Caco-2 (cell line): Measurements from ENCODE around the gene ZFYVE19. TPM values are rescaled to one million over a fixed set of nuclear protein-coding genes. Genes with fewer than 3 reads are reported as not detected.

Experiments used
- BruUV-seq: library from RNA; stranded (reverse); fragments of 400-500 nt; replicated peaks from 2 replicates; lab custom pipeline; 2021; lab: Mats Ljungman, UMichigan
- CTCF ChIA-PET: fragments of 300-600 bp; sonication (Branson Sonifier 250); formaldehyde crosslinking; loops from one replicate; lab custom pipeline; 2022; ENCODE audit warnings: antibody characterized with exemption; lab: Charles Lee
- POLR2A ChIA-PET: fragments of 300-600 bp; sonication (Branson Sonifier 250); formaldehyde crosslinking; loops from one replicate; lab custom pipeline; 2022; ENCODE audit warnings: antibody characterized with exemption; lab: Charles Lee
- DNase-seq, 2 experiments: peaks; one replicate each; pipeline versions ENCODE4 v3.0.0 to v3.0.0-alpha.2; 2020 to 2022
- H3K27me3 ChIP-seq: replicated peaks from 2 replicates; pipeline ENCODE4 v1.6.0; 2011; ENCODE audit warnings: low read length; ENCODE audit not compliant: control insufficient read depth, insufficient read depth
- H3K36me3 ChIP-seq: 2 replicates; pipeline ENCODE4 v1.5.1; 2011; ENCODE audit warnings: low read length; ENCODE audit not compliant: control insufficient read depth, insufficient read depth
- H3K4me1 ChIP-seq: fragments of 250-450 bp; sonication (Bioruptor Pico); 2 replicates; pipeline ENCODE4 v1.5.1; 2020; ENCODE audit warnings: mild to moderate bottlenecking
- H3K4me3 ChIP-seq: 2 replicates; pipeline ENCODE4 v1.5.1; 2011; ENCODE audit warnings: low read depth, mild to moderate bottlenecking, control low read depth, low read length
- H3K9me3 ChIP-seq: fragments of 250-450 bp; sonication (Bioruptor Pico); 2 replicates; pipeline ENCODE4 v1.5.1; 2020; ENCODE audit warnings: mild to moderate bottlenecking, moderate library complexity
- H3K27ac Mint-ChIP-seq: one replicate; pipeline ENCODE4 v1.8.0; 2022; ENCODE audit warnings: mixed read lengths; ENCODE audit not compliant: unreplicated experiment
- H3K27me3 Mint-ChIP-seq: one replicate; pipeline ENCODE4 v1.8.0; 2022; ENCODE audit warnings: mixed read lengths; ENCODE audit not compliant: insufficient read depth, unreplicated experiment
- H3K36me3 Mint-ChIP-seq: one replicate; pipeline ENCODE4 v1.8.0; 2022; ENCODE audit warnings: mild to moderate bottlenecking, mixed read lengths; ENCODE audit not compliant: insufficient read depth, unreplicated experiment
- H3K4me1 Mint-ChIP-seq: one replicate; pipeline ENCODE4 v1.8.0; 2022; ENCODE audit warnings: low read depth, mixed read lengths; ENCODE audit not compliant: unreplicated experiment
- H3K4me3 Mint-ChIP-seq: one replicate; pipeline ENCODE4 v1.8.0; 2022; ENCODE audit warnings: mild to moderate bottlenecking, moderate library complexity, mixed read lengths; ENCODE audit not compliant: unreplicated experiment
- H3K9me3 Mint-ChIP-seq: one replicate; pipeline ENCODE4 v1.8.0; 2022; ENCODE audit warnings: mixed read lengths; ENCODE audit not compliant: unreplicated experiment
- CTCF ChIP-seq, 2 experiments: fragments of 200-600 bp in 1 of 2; IDR thresholded peaks; 1 replicate in 1 of 2; 2 replicates in 1 of 2; pipeline versions ENCODE4 v1.5.1 to v1.8.0; 2011 to 2022; ENCODE audit warnings: antibody characterized with exemption in 1 of 2, control low read depth in 1 of 2, inconsistent platforms in 1 of 2, low read depth in 1 of 2, low read length in 1 of 2, mild to moderate bottlenecking in 1 of 2, moderate library complexity in 1 of 2; ENCODE audit not compliant: insufficient read depth in 1 of 2, severe bottlenecking in 1 of 2, unreplicated experiment in 1 of 2
- intact Hi-C: fragments of 100-400 bp; cut with micrococcal nuclease; formaldehyde crosslinking; loops from one replicate; pipeline ENCODE4 v1.10.0; 2022; ENCODE audit not compliant: unreplicated experiment
- total RNA-seq: library from RNA; stranded (reverse); gene quantifications from 2 replicates; pipeline ENCODE4 v1.2.3, GENCODE V29; 2022

ZFYVE19 gene
- total RNA-seq, 1 experiment from 2014 or later: 26.7 TPM

- Mint-ChIP-seq H3K36me3 (peaks cover 16% of the 10 kb centered on the region), H3K9me3 (no peaks in the 10 kb centered on the region), H3K27ac (no peak overlapping the region), H3K27me3 (no peaks in the 10 kb centered on the region), H3K4me3 (no peak overlapping the region), H3K4me1 (no peaks in the 10 kb centered on the region)
- POLR2A ChIA-PET: no interaction called here
- H3K4me3 ChIP-seq: no peak overlapping the region
- DNase-seq: no peak
- H3K27me3 ChIP-seq: no peaks in the 10 kb centered on the region
- CTCF ChIA-PET: interaction anchor here (0.7 to 1.2 kb wide), 2 partner anchors 8 to 18 kb away, joined by 3 to 4 read pairs; no protein-coding TSS in a partner anchor
- no TSS peak for BruUV-seq
- no peaks in the 10 kb centered on the region for H3K9me3 ChIP-seq
- no peak for TF ChIP-seq CTCF (IDR thresholded peaks at IDR 0.05; ENCODE audit: insufficient read depth in 1 of 2, low read depth in 1 of 2, low read length in 1 of 2, severe bottlenecking in 1 of 2, unreplicated experiment in 1 of 2)
- no peaks in the 10 kb centered on the region for H3K36me3 ChIP-seq
- H3K4me1 ChIP-seq: peaks cover 6% of the 10 kb centered on the region; the same call in 1 of the 2 replicates
- intact Hi-C loops: no loop called here
Observed at GRCh38 chr15:40803688-40804087, 3.2 kb upstream of the ZFYVE19 start.

GRCh38 chr15:40806672-40807027 is 239 bp upstream of the ZFYVE19 start:
- Histone ChIP-seq H3K27me3 (no peaks in the 10 kb centered on the region), H3K4me1 (0 out of 2 replicates have a peak, but pooled peaks cover 4% of the 10 kb centered on the region), H3K4me3 (peak overlapping the region; percentile 88), H3K36me3 (no peaks in the 10 kb centered on the region), H3K9me3 (no peaks in the 10 kb centered on the region)
- Mint-ChIP-seq H3K4me3 (peak overlapping the region; percentile 95), H3K27ac (peak overlapping the region; percentile 94), H3K36me3 (peaks cover 7% of the 10 kb centered on the region), H3K27me3 (no peaks in the 10 kb centered on the region), H3K9me3 (no peaks in the 10 kb centered on the region), H3K4me1 (no peaks in the 10 kb centered on the region)
- TF ChIP-seq CTCF (IDR thresholded peaks at IDR 0.05; ENCODE audit: insufficient read depth in 1 of 2, low read depth in 1 of 2, low read length in 1 of 2, severe bottlenecking in 1 of 2, unreplicated experiment in 1 of 2): no peak
- intact Hi-C loops: loop anchor here (1.0 kb wide), 2 partner anchors 20 to 40 kb away; no protein-coding TSS in a partner anchor
- BruUV-seq: TSS peak; percentile 77
- ChIA-PET POLR2A (interaction anchor here (0.6 to 3.0 kb wide), 8 partner anchors 9 to 676 kb away, joined by 3 to 23 read pairs (median 4); partner anchors contain the start of genes DLL4, GCHFR, SPINT1 and VPS18), CTCF (interaction anchor here (0.7 to 1.7 kb wide), 10 partner anchors 24 to 89 kb away, joined by 3 to 11 read pairs (median 6); partner anchors contain the start of genes GCHFR, SPINT1 and VPS18)
- no peak for DNase-seq

- Mint-ChIP-seq H3K27ac (peak overlapping the region; percentile 94), H3K4me1 (no peaks in the 10 kb centered on the region), H3K9me3 (no peaks in the 10 kb centered on the region), H3K27me3 (no peaks in the 10 kb centered on the region), H3K36me3 (peaks cover 17% of the 10 kb centered on the region), H3K4me3 (peak overlapping the region; percentile 95)
- no peak for TF ChIP-seq CTCF (IDR thresholded peaks at IDR 0.05; ENCODE audit: insufficient read depth in 1 of 2, low read depth in 1 of 2, low read length in 1 of 2, severe bottlenecking in 1 of 2, unreplicated experiment in 1 of 2)
- Histone ChIP-seq H3K36me3 (no peaks in the 10 kb centered on the region), H3K4me1 (0 out of 2 replicates have a peak, but pooled peaks cover 4% of the 10 kb centered on the region), H3K4me3 (peak overlapping the region; percentile 88), H3K9me3 (no peaks in the 10 kb centered on the region), H3K27me3 (no peaks in the 10 kb centered on the region)
- no peak for DNase-seq
- ChIA-PET CTCF (interaction anchor here (0.9 to 1.7 kb wide), 10 partner anchors 25 to 87 kb away, joined by 3 to 11 read pairs (median 8); partner anchors contain the start of genes GCHFR, SPINT1 and VPS18), POLR2A (interaction anchor here (0.5 to 3.0 kb wide), 6 partner anchors 37 to 175 kb away, joined by 3 to 23 read pairs (median 6); partner anchors contain the start of genes DLL4, GCHFR, SPINT1 and VPS18)
- intact Hi-C loops: loop anchor here (1.0 kb wide), 2 partner anchors 18 to 38 kb away; no protein-coding TSS in a partner anchor
- BruUV-seq: TSS peak; percentile 52
Observed at GRCh38 chr15:40807888-40808461, 1.1 kb downstream of the ZFYVE19 start.
